Measurements from ENCODE around the gene SLC6A15. TPM values are rescaled to one million over a fixed set of nuclear protein-coding genes. Genes with fewer than 3 reads are reported as not detected.

The SLC6A15 gene
- total RNA-seq, result 1.1 and 45.9 TPM in 2 replicates

DNA sequence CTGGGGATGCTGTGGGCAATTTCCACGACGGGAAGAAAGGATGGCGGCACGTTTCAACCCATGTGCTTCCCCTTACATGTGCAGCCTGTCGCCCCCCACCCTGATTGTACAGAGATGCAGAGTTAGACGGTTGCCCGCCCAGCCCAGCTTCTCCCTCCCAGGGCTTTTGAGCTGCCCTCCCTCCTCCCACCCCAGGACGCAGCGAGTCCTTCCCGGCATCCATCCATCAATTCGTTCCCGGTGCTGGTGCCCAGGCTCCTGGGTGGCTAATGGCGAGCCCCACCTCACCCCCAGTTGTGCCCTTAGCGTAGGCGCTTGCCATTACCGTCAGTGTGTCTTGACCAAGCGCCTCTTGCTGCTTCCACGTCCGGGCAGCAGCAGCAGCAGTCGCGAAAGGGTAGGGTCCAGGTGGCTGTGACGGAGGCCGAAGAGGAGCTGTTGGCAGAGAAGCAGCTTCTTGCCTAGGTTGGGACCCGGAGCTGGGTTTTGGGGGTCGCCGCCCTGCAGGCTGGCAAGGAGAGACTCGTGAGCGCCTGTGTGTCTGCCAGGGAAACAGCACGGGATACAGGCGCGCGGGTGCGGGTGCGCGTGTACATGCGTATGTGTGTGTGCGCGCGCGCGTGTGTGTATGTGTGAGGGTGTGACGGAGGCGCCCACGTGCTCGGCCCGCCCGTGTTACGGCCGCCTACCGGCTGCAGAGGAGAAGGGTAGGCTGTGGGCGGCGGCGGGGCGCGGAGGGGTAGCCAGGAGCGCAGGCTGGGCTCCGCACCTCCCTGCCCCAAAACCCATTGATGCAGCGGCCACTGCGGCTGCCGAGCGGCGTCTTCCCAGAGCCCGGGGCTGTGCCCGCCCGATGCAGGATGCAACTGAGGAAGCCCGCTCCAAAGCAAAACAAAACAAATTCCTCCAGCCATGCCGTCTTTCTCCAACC, at the start of gene SLC6A15:
SLC6A15 (minus strand) TSS at position 602 of the 931 bp plus-strand sequence. CDS start 20,679 bp downstream, outside the sequence.

Other genes starting within 250 kb of the SLC6A15 start
- gene TSPAN19, start 123.5 kb upstream of the SLC6A15 start, total RNA-seq, result 0.19 TPM in 1 of 2 replicates, not detected in the other
- under 0.01 and 0.57 TPM in 2 replicates for gene LRRIQ1, start 123.6 kb upstream of the SLC6A15 start, total RNA-seq